Nephron progenitor cell (in vitro differentiated cells): ENCODE measurements around the gene DMD.

Source experiments
- DNase-seq: peaks from one replicate; pipeline ENCODE4 v3.0.0; 2021
- H3K27ac Mint-ChIP-seq: 2 replicates; pipeline ENCODE4 v1.8.0; 2021; ENCODE audit warnings: mild to moderate bottlenecking, moderate library complexity, mixed read lengths
- H3K27me3 Mint-ChIP-seq: 2 replicates; pipeline ENCODE4 v1.8.0; 2021; ENCODE audit warnings: mild to moderate bottlenecking, low read depth, mixed read lengths; ENCODE audit not compliant: poor library complexity
- H3K36me3 Mint-ChIP-seq: 2 replicates; pipeline ENCODE4 v1.8.0; 2021; ENCODE audit warnings: low read depth, mixed read lengths
- H3K4me1 Mint-ChIP-seq: 2 replicates; pipeline ENCODE4 v1.8.0; 2021; ENCODE audit warnings: mixed read lengths
- H3K4me3 Mint-ChIP-seq: 2 replicates; pipeline ENCODE4 v1.8.0; 2021; ENCODE audit warnings: mild to moderate bottlenecking, moderate library complexity, mixed read lengths
- H3K9me3 Mint-ChIP-seq: 2 replicates; pipeline ENCODE4 v1.8.0; 2021; ENCODE audit warnings: mild to moderate bottlenecking, moderate library complexity, mixed read lengths
- CTCF ChIP-seq: fragments of 200-600 bp; sonication (generic); IDR thresholded peaks from 2 replicates; pipeline ENCODE4 v1.5.0; 2021; ENCODE audit warnings: antibody characterized with exemption

The DMD gene

DNA sequence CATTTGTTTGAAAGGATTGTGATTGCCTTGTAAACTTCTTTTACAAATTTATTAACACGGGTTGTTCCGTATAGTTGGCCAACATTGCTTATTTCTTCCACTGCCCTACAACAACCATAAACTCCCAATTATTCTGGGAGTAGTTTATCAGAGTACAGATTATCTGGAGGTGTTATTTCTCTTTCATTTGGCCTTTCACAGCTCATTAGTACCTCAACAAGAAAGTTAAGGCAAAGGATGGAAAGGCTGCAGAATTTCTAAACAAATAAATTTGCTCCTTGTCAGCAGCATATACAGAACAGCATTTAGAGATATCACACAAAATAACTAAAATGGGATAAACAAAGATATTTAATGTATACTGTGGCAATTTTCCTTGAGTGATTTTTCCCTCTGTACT, 548.8 kb downstream of the DMD start:
- no peaks in the 10 kb centered on the region for H3K36me3 Mint-ChIP-seq
- no peak overlapping the region for H3K27ac Mint-ChIP-seq
- H3K9me3 Mint-ChIP-seq = no peaks in the 10 kb centered on the region
- no peak overlapping the region for H3K4me3 Mint-ChIP-seq
- H3K4me1 Mint-ChIP-seq = no peaks in the 10 kb centered on the region
- DNase-seq = no peak
- no peak for TF ChIP-seq CTCF
- H3K27me3 Mint-ChIP-seq = no peaks in the 10 kb centered on the region

- Mint-ChIP-seq H3K27me3 (no peaks in the 10 kb centered on the region), H3K4me3 (no peak overlapping the region), H3K36me3 (no peaks in the 10 kb centered on the region), H3K27ac (no peak overlapping the region), H3K4me1 (no peaks in the 10 kb centered on the region), H3K9me3 (no peaks in the 10 kb centered on the region)
- DNase-seq = no peak
- TF ChIP-seq CTCF = no peak
Observed at GRCh38 chrX:32644476-32645245, 566.7 kb downstream of the DMD start.

GRCh38 chrX:32642283-32642682, 569.1 kb downstream of the DMD start:
- no peak overlapping the region for H3K4me3 Mint-ChIP-seq

GRCh38 chrX:32618154-32618553, 593.2 kb downstream of the DMD start:
- Mint-ChIP-seq H3K36me3 (no peaks in the 10 kb centered on the region), H3K27ac (no peak overlapping the region), H3K27me3 (peaks cover 12% of the 10 kb centered on the region), H3K4me3 (no peak overlapping the region), H3K9me3 (no peaks in the 10 kb centered on the region), H3K4me1 (no peaks in the 10 kb centered on the region)
- TF ChIP-seq CTCF = no peak
- DNase-seq = no peak

More at GRCh38 chrX:32642283-32642682, 569.1 kb downstream of the DMD start:
- Mint-ChIP-seq H3K36me3 (no peaks in the 10 kb centered on the region), H3K9me3 (no peaks in the 10 kb centered on the region), H3K27ac (no peak overlapping the region), H3K27me3 (no peaks in the 10 kb centered on the region), H3K4me1 (no peaks in the 10 kb centered on the region)
- DNase-seq = no peak
- TF ChIP-seq CTCF = no peak

- no peak overlapping the region for H3K4me3 Mint-ChIP-seq
- DNase-seq = no peak
- TF ChIP-seq CTCF = no peak
- no peaks in the 10 kb centered on the region for H3K9me3 Mint-ChIP-seq
- H3K4me1 Mint-ChIP-seq = no peaks in the 10 kb centered on the region
- H3K36me3 Mint-ChIP-seq = no peaks in the 10 kb centered on the region
- H3K27ac Mint-ChIP-seq = no peak overlapping the region
- H3K27me3 Mint-ChIP-seq = peaks cover 11% of the 10 kb centered on the region
Observed at GRCh38 chrX:32614707-32615106, 596.6 kb downstream of the DMD start.

GRCh38 chrX:32599156-32599555, 612.2 kb downstream of the DMD start:
- Mint-ChIP-seq H3K27ac (no peak overlapping the region), H3K9me3 (no peaks in the 10 kb centered on the region), H3K4me3 (no peak overlapping the region), H3K36me3 (no peaks in the 10 kb centered on the region), H3K27me3 (no peaks in the 10 kb centered on the region), H3K4me1 (no peaks in the 10 kb centered on the region)
- TF ChIP-seq CTCF = no peak
- DNase-seq = no peak
